ENCODE data around the gene IGDCC3.

Gene IGDCC3

DNA sequence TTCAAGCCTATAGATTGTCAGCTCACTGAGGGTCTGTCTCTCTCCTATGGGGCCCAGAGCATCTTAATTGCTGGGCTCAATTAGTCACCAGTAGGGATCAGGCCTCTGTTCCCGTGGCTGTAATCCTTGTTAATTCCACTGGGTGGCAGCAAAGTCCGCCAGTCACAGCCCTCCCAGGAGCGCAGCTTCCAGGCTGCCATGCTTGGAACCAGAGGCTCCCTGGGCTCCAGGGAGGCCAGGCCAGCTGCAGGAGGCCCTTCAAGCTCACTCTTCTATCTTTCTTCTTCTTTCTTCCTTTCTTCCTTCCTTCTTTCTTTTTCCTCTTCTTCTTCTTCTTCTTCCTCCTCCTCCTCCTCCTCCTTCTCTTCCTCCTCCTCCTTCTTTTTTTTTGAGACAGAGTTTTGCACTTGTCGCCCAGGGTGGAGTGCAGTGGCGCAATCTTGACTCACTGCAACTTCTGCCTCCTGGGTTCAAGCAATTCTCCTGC is 58.9 kb downstream of the IGDCC3 start:
- peak; percentile 3 for DNase-seq

DNA sequence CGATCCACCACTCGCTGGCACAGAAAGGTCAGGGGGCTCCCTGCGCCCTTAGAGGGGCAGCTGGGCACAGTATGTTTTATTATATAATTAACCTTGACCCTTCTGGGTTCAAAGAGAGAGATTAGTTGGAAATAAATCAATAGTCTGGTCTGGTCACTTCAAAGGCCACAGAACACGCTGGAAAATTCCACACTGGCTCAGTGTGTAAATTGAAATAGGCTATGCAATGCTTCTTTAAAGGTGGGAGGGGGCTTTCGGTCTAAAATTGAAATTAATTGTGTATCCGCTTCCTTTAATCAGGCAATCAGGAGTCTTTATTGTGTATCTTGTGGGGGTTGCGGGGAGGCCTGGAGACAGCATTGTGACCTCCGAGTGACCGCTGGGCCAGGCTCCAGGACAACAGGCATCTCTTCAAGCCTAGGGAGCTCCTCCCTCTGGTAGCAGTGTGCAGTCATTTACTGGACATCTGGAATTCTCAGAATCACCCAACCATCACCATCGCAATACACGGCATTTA is 65.3 kb downstream of the IGDCC3 start:
- no peak for DNase-seq

DNA sequence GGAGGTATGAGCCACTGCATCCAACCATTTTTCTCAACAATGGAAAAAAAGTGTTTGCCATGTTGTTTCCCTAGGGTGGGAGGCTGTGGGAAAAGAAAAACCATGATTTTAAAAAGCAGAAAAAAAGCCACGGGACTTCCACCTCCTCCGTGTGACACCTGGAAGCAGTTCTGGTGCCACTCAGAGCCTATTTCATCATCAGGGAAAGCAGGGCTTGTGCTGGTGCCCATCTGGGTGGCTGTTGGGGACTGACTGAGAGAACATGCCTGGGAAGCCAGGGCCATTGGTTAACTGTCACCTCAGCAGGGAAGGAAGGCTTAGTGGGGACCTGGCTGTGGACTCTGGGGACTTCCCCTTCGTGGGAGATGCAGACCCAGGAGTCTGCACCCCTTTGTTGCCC is 66.0 kb downstream of the IGDCC3 start:
- no peak for DNase-seq

DNA sequence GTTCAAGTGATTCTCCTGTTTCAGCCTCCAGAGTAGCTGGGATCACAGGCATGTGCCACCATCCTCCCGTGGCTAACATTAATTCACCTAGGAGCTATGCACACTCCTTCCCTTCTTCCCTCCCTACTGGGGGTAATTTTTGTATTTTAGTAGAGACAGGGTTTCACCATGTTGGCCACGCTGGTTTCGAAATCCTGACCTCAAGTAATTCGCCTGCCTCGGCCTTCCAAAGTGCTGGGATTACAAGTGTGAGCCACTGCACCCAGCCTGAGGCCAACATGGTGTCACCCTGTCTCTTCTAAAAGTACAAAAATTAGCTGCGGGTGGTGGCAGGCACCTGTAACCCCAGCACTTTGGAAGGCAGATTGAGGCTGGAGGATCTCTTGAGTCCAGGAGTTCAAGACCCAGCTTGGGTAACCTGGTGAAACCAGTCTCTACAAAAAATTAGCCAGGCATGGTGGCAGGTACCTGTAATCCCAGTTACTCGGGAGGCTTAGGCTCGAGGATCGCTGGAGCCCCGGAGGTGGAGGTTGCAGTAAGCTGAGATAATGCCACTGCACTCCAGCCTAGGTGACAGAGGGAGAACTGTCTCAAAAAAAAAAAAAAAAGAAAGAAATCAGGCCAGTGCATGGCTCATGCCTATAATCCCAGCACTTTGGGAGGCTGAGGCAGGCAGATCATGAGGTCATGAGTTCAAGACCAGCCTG is 67.2 kb downstream of the IGDCC3 start:
- no peak for DNase-seq

DNA sequence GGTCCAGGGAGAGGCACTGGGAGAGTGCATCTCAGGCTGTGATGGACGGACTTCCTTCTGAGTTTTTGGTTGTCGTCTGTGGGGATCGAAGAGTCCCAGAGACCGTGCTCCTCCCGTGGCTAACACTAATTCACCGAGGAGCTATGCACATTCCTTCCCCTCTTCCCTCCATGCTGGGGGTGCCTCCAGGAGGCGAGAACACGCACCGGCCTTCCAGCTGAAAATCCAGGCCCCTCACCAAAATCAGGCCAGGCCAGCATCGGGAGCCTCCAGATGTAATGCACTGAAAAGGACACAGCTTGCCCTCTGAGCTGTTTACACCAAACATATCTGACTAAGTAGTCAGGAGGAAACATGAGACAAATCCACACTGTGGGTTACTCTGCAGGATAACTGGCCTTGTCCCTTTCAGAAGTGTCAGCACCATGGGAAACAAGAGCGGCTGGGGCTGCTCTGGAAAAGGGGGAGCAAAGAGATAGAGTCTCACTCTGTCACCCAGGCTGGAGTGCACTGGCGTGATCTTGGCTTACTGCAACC is 67.9 kb downstream of the IGDCC3 start:
- no peak for DNase-seq

GRCh38 chr15:65307978-65308377 is 69.8 kb downstream of the IGDCC3 start:
- no peak for DNase-seq

DNA sequence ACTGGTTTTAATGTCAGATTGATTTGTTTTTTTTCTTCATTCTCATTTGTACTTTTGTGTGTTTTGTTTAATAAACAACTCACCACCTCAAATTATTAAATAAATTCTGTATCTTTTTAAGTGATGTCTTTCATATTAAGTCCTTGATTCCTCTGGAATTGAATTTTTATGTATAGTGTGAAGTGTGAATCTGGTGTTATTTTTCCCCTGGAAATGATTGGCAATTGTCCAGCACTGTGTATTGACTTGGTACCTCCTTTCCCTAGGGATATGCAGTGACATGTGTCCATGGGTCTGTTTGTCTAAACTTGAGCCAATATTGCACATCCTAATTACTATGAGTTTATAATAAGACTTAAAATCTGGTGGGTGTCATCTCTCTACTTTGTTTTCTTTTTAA is 71.3 kb downstream of the IGDCC3 start:
- DNase-seq: no peak

DNA sequence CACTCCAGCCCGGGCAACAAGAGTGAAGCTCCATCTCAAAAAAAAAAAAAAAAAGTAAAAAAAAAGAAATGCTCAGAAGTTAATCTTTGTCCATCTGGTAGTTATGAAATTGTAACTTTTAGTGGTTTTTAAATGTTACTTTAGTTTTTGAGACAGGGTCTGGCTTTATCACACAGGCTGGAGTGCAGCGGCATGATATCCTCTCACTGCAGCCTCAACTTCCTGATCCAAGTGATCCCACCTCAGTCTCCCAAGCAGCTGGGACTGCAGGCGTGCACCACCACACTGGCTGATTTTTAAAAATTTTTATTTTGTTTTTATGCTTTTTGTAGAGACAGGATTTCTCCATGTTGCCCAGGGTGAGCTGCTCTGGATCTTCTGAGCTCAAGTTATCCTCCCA is 72.0 kb downstream of the IGDCC3 start:
- no peak for DNase-seq

GRCh38 chr15:65305150-65305758 is 72.5 kb downstream of the IGDCC3 start:
- no peak for DNase-seq

GRCh38 chr15:65304381-65305149 is 73.2 kb downstream of the IGDCC3 start, which contains the start of gene RNU5B-1:
Gene RNU5B-1 (plus strand): TSS chr15:65304677.
- DNase-seq: peak; percentile 87

DNA sequence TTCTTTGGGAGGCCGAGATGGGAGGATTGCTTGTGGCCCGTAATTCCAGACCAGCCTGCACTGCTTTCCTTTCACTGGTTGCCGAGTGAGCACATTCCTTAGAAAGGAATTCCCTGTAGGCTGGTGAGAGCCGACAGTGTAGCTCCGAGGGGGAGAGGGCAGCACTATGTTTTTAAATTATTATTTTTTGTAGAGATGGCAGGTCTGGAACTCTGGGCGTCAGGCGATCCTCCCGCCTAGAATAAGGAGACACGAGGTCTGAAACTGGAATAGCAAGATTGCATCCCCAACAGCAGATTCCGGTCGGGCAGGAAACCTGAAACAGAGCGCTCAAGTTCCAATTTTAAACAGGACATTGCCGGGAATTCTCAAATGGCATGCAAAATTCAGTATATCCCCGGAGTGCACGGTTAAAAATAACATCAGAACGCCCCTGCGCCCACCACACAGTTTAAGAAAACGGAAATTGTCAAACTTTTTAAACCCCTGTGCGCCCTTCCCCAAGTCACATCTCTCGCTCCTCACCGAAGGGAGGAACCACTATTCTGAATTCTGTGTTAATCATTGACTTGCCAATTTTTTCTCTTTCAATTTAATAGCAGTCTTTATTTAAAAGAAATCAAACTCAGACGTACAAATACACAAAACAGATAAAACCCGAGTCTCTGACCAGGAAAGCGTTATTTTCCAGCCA is 74.0 kb downstream of the IGDCC3 start:
- peak; percentile 16 for DNase-seq

DNA sequence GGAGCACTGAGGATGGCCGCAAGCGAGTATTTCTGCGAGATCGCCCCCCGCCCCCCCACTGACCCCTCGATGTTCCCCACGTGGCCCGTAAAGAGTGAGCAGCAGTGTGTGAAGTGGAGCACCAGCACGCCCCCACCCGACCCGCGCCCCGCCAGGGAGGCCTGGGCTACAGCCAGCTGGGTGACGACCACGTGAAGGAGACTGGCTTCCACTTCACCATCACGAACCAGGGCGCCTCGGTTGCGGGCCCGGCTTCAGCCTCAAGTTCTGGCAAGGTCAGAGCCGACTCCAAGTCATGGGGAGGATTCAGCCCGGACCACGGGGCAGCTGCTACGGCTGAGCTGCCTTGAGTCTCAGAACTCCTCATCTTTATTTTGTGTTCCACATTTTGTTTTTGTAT is 75.7 kb downstream of the IGDCC3 start:
- no peak for DNase-seq

DNA sequence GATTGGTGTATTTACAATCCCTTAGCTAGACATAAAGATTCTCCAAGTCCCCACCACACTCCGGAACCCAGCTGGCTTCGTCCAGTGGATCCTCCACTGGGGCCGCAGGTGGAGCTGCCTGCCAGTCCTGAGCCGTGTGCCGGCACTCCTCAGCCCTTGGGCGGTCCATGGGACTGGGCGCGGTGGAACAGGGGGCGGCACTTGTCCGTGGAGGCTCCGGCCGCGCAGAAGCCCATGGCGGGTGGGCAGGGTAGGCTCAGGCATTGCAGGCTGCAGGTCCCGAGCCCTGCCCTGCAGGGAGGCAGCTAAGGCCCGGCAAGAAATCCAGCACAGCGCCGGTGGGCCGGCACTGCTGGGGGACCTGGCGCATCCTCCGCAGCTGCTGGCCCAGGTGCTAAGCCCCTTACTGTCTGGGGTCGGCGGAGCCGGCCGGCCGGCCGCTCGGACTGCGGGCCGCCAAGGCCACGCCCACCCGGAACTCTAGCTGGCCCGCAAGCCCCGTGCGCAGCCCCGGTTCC is 76.8 kb downstream of the IGDCC3 start:
- no peak for DNase-seq

DNA sequence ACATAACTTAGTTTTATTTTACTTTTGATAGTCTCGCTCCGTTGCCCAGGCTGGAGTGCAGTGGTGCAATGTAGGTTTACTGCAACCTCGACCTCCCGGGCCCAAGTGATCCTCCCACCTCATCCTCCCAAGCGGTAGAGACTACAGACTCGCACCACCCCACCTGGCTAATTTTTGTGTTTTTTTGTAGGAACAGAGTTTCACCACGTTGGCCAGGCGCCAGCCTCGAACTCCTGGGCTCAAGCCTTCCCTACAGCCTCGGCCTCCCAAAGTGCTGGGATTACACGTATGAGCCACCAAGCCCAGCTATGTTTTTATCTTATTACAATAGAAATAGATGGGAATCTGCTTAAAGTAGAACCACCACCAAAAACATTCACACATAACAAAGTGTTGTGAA is 79.1 kb downstream of the IGDCC3 start:
- DNase-seq: no peak

DNA sequence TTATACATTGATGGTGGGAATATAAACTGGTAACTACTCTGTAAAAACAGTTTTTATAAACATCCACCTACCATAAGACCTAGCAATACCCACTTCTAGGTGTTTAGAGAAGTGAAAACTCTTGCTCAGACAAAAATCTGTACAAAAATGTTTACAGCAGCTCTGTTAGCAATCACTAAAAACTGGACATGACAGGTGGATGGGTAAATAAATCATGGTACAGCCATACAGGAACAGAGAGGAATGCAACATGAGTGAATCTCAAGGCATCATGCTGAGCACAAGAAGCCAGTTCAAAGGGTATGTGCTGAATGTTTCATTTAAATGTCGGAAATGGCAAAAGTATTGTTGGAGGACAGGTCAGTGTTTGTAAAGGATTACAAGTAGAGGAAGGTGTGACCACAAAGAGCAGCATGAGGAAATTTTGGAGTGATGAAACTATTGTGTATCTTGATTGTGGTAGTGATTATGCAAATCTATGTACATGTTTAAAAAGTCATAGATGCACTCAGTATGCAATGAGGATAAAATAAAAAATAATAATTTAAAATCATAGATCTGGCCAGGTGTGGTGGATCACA is 84.8 kb downstream of the IGDCC3 start:
- no peak for DNase-seq

GRCh38 chr15:65290228-65290627 is 87.6 kb downstream of the IGDCC3 start:
- no peak for DNase-seq

GRCh38 chr15:65289261-65289854 is 88.4 kb downstream of the IGDCC3 start:
- no peak for DNase-seq

- DNase-seq: no peak
These were observed 90.3 kb downstream of the IGDCC3 start for GRCh38 chr15:65287520-65287855.

DNA sequence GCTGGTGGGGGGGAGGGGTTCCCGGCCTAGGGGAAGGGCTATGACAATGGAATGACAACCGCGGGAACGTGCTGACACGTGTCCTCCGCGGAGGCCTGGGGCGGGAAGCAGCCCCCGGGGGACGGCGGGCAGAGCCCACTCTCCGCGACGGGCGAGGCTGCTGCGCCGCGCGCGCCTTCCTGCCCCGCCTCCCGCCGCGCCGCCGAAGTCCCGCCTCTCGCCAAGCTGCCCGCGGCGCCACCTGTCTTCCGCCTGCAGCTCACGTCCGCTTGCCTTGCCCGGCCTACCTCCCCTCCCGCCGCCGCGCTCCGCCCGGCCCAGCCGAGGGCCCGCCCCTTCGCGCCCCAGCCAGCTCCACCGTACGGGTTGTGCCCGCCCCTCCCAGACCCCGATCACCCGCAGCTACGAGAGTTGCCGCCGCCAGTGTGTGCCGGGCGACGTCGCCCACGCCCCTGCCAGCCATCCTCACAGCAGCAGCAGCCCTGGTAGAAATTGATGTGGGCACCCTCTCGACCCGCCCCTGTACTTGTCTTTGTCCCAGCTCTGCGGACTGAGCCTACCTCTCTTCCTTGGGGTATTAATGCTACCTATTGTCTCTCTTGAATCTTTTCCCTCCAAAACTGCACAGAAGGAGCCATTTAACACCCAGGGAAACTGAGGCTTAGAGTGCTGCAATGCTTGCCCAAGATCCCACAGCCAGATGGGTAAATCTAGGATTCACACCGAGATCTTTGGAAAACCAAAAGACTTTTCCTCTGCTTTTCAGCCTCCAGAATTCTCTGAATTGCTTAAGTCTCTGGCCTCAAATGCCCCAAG is 90.9 kb downstream of the IGDCC3 start, which contains the start of gene PARP16:
Gene PARP16, minus strand, starts transcription at position 180 of the 816 bp plus-strand sequence. CDS start 457 bp downstream, outside the sequence.
- peak; percentile 70 for DNase-seq

DNA sequence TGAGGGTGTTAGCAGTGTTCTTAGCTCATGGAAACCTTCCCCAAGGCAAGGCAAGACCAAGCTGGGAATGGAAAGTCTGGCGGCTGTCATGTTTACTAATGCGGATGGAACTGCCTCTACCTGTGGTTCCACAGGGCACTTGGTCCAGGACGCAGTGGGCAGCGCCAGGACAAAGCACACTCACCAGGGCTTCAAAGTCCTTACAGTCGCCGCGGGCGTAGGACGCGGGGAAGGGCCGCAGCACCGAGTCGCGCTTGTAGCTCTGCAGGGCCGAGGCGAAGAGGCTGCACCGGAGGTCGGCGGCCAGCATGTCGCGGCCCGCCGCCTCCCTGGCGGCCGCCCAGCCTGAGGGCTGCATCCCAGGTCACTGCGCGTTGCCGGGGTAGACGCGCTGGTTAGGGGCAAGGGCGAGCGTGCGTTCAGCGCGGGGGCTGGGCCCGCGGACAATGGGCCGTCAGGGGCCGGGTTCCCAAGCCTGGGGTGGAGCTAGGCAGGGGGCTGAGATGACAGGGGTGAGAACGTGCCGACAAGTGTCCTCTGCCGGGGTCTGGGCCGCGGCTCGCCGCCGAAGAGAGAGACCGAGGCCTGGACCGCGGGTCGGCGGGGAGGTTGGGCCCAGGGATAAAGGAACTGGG is 91.6 kb downstream of the IGDCC3 start:
- DNase-seq: no peak

Measured in DMS79 (cell line).